Retinal pigment epithelial cell (primary cell): ENCODE data around the gene FMO4.
"Not testable (repeated sequence)": the region's sequence is repeated elsewhere in the genome, so short reads cannot be mapped to it uniquely, and the experiment has no call there.

Experiments used
- DNase-seq: peaks from one replicate; pipeline ENCODE4 v3.0.0-alpha.2; 2010; ENCODE audit warnings: low read depth
- H3K4me3 ChIP-seq: 2 replicates; pipeline ENCODE4 v1.5.1; 2011; ENCODE audit warnings: mild to moderate bottlenecking, low read length, control low read depth, moderate library complexity
- CTCF ChIP-seq: conservative IDR thresholded peaks from 2 replicates; pipeline ENCODE4 v1.5.1; 2011; ENCODE audit warnings: low read depth, low read length, control low read depth, inconsistent platforms

FMO4 gene

GRCh38 chr1:171346881-171347280 is 32.9 kb downstream of the FMO4 start:
- no peak for DNase-seq
- TF ChIP-seq CTCF, result no peak
- H3K4me3 ChIP-seq, result no peak overlapping the region

DNA sequence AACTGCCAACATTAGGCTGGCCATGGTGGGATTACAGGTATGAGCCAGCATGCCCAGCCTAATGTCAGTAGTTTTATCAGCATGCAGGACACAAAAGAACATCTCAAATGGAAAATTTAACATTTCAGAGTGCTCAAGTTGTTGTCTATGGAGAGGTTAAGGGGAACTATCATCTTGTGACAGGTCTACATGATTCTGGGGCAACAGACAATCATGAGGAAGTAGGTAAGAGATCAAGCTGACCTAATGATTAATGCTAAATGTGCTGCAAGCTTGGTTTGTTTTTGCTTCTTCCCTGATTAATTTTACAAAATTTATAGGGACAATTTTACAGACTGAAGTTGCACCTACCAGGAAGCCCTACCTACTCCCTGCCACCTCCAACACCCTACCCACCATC is 36.6 kb downstream of the FMO4 start:
- TF ChIP-seq CTCF, result no peak
- DNase-seq, result no peak
- H3K4me3 ChIP-seq, result no peak overlapping the region

DNA sequence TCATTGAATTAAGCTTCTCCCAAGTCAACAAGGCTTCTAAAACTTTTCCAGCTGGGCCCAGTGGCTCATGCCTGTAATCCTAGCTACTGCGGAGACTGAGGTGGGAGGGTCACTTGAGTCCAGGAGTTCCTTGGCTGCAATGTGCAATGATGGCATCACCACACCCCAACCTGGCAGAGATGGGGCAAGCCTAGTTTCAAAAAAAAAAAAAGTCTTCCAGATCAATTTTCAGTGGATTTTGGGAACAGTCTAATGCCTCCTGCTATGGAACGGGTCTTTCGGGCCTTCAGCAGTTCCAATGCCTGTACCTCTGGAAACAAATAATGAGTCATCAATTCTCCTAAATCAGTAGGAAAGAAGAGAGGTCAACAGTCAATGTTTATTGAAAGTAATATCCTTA is 38.0 kb downstream of the FMO4 start:
- TF ChIP-seq CTCF, result no peak
- no peak overlapping the region for H3K4me3 ChIP-seq
- no peak for DNase-seq

DNA sequence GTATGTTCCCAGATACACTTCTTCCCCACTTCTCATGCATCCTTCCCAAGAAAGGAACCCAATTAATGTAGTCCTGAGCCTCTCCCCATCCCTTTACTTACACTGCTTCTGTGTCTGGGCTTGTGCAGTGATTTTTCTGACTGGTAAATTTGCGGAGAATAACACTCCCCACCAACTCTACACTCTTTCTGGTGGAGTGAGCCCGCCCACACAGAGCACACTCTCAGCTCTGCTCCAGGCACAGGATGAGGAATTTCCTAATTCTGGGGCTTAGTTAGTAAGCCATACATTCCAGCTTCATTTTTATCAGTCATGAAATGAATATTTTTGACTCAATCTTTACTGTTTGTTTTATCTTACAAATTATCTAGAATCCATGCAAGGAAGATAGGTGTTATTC is 38.6 kb downstream of the FMO4 start:
- TF ChIP-seq CTCF, result no peak
- H3K4me3 ChIP-seq, result no peak overlapping the region
- DNase-seq, result no peak

GRCh38 chr1:171355727-171356126 is 41.7 kb downstream of the FMO4 start:
- DNase-seq, result no peak
- H3K4me3 ChIP-seq, result no peak overlapping the region
- TF ChIP-seq CTCF, result no peak

GRCh38 chr1:171357179-171357578 is 43.2 kb downstream of the FMO4 start:
- no peak for TF ChIP-seq CTCF
- DNase-seq, result no peak

DNA sequence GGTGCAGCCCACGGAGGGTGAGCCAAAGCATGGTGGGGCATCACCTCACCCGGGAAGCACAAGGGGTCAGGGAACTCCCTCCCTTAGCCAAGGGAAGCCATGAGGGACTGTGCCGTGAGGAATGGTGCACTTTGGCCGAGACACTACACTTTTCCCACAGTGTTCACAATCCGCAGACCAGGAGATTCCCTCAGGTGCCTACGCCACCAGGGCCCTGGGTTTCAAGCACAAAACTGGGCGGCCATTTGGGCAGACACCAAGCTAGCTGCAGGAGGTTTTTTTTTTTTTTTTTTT is 45.3 kb downstream of the FMO4 start:
- DNase-seq, result not testable (repeated sequence)

More at GRCh38 chr1:171357179-171357578, 43.2 kb downstream of the FMO4 start:
- no peak overlapping the region for H3K4me3 ChIP-seq

GRCh38 chr1:171359731-171360527 is 45.9 kb downstream of the FMO4 start:
- peak; percentile 32 for TF ChIP-seq CTCF
- DNase-seq, H3K4me3 ChIP-seq: not testable (repeated sequence)

More for the DNA sequence above, 45.3 kb downstream of the FMO4 start:
- not testable (repeated sequence) for H3K4me3 ChIP-seq
